GM18951 (cell line): Measurements from ENCODE around the gene CNOT6L.

Experiments
- POLR2A ChIP-seq: IDR thresholded peaks from 4 replicates; pipeline ENCODE4 v1.6.1; 2011; ENCODE audit warnings: mild to moderate bottlenecking; ENCODE audit not compliant: insufficient read length, insufficient read depth; ENCODE audit errors: extremely low read depth
- in situ Hi-C: fragments of 300-500 bp; cut with MboI; formaldehyde crosslinking; loops from one replicate; pipeline ENCODE4 v1.12.0; 2022; ENCODE audit warnings: low sequenced_read_pairs, mixed read lengths, inconsistent platforms; ENCODE audit not compliant: unreplicated experiment

The CNOT6L gene

DNA sequence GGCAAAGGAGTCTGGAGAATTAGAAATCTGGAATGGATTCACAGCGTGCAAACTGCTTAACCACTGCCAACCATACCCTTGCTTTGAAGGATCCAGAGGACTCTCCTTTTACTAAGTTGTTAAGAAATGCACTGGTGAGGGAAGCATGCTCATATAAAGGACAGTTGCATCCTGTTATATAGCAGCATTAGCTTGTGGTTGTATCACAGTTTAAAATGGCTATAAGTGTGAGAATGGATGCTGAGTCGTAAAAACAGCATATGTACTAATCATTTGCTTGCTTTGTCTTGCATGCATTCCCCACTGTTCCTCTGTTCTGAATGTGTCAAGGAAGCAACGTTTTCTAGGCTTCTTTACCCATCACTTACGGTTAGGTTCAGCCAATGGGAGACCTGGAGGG lies 112.5 kb downstream of the CNOT6L start:
- no peak for TF ChIP-seq POLR2A
- in situ Hi-C loops: no loop called here

DNA sequence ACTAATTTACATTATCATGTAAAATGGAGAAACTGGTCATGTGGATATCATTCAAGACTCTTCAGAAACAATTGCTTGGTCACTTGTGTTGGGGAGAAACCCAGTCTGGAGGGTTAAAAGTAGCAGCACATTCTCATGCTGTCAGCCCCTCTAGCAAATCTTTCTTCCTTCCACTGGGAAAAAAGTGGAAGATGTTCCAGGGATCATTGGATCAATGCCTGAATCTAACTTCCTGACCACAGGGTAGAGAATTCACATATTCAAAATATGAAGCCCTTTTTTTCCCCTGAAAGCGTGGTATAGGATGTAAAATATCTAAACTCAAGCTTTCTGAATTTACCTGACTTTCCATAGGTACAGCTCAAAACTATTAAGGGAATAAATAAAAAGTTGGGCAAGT lies 115.5 kb downstream of the CNOT6L start:
- no peak for TF ChIP-seq POLR2A
- in situ Hi-C loops: no loop called here

DNA sequence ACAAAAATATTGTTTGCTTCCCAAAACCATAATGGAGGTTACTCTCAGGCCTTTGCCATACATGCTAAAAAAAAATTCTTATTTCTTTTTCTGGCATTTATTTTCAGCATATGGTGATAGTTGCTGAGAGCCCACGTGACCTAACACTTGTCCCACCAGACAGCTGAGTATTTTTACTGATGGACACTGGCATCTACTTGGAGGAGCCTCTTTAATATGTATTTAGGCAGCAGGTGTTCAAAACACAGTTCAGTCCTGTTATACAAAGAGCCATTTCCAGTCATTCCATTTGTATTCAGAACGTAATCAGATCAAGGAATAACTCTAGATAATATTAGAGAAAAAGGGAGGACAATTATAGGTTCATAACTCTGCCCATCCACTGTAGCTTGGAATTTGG lies 118.0 kb downstream of the CNOT6L start:
- in situ Hi-C loops: no loop called here

DNA sequence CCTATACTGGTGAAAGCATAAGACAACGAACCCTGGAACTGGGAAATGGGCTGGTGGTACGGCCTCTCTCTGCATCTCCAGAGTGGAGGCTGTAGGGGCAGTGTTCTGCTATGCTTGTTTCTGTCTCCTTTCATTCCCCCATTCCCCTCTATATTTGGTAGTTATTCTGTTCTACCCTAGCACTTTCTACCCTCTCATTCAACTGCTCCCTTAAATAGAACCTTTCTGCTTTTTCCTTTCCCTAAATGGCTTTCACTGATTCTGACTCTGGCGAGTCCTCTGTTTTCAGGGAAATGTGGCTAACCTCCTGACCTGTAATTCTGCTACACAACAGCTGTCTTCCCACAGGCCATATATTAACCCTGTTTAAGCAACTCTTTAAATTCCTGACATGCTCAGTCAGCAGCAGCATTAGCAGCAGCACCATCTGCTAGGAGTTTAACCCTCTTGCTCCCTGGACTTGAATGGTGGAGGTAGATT lies 119.4 kb downstream of the CNOT6L start:
- TF ChIP-seq POLR2A: no peak
- in situ Hi-C loops: no loop called here

More for the DNA sequence above, 118.0 kb downstream of the CNOT6L start:
- TF ChIP-seq POLR2A: no peak

DNA sequence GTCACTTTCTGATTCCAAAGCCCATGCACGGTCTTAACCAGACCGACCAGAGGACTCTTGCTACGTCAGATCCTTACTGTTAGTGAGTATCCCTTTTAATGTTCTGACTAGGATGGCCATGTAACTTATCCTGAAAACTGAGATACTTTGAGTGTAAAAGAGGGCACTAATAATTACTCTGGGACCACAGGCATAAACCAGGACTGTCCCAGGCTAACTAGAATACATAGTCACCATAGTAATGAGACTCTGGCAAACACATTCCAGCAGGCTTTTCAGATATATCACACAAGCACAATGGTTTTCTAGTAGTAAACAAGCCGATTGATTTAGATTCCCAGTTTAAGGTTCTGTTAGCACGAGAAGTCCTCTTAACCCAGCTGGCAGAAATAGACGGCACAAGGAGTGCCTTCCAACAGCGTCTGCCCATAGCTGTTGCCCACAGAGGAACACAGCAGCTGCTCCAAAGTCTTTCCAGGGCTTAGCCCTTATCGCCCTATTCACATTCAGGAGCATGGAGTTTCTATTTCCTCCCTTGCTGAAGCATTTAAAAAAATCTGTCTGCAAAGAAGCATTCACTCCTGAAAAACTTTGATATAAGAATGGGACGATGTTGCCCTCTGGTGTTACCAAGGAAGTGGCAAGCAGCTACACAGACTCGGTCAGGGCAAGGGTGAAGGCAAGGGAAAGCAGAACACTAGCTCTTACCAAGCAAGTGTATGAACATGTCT lies 121.1 kb downstream of the CNOT6L start:
- in situ Hi-C loops: no loop called here
- no peak for TF ChIP-seq POLR2A

DNA sequence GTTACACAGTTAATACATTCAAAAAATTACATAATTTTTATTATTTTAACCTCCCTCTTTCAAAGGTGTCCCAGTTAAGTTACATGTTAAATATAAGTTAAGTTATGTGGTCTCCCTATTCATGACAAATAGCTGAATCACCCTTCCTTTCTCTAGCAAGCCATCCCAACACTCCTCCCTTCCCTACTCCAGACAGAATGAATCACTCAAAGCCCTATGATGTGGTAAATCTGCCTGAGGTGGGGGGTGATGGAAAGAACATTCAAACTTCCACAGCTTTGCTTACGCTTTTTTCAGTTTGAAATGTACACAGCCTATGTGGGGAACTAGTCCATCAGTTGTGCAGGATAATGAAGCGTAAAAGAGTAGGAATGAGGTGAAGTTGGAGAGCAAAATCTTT lies 123.4 kb downstream of the CNOT6L start:
- in situ Hi-C loops: no loop called here

DNA sequence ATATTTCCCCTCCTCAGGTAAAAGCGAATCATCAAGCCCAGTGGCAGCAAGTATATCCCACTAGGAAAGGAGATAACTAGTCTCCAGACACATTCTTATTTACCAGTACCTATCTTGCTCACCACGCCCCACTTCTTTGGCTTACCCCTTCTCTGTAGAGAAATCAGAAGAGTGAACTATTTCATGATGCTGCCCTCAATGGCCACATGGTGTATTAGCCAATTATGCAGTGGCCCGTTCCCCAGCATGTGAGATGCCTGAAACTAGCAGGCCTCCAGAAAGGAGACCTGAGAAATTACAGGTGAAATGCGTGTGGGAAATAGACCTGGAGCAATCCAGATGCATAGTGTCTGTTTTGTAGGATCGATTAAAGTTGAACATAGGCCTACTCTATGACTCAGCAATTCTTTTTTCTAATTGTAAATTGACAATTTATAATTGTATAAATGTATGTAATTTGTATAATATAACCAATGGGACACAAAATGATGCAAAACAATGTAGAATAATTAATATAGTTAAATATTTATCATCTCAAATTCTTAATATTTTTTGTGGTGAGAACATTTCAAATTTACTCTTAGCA lies 126.2 kb downstream of the CNOT6L start:
- in situ Hi-C loops: no loop called here
- no peak for TF ChIP-seq POLR2A

More for the DNA sequence above, 123.4 kb downstream of the CNOT6L start:
- TF ChIP-seq POLR2A: no peak

DNA sequence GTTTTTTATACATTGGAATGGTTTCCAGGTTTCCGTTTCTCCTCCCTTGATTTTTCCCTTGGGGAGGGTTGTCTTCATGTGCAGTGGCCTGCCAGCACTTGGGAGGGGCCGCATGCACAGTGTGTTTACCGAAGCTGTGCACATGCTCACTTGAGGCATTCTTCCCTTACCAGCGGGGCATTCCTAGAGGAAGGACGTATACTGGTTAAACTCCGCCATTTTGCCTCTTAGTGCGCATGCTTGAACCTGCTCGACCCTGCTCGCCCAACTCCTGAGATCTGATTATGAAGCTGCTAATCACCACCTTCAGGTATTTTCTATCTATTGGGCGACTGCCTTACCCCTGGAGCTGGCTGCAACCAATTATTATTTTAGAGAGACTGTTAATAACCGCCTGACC lies 137.4 kb downstream of the CNOT6L start:
- in situ Hi-C loops: no loop called here
- TF ChIP-seq POLR2A: no peak

DNA sequence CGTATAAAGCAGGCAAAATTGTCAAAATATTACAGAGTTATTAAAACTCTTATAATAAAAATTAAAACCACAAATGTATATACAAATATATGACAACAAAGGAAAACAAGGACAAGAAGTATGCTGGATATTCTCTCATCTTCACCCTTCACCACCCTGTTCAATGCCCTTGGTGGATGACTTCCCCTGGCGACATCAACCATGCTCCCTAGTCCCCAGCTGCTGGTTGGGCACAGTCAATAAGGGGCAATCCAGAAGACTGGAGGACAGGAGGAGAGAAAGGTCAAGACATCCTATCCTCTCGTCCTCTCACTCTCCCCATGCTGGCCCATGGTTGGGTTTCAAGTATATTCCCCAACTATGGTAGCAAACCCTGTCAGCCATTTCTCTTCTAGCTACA lies 142.3 kb downstream of the CNOT6L start:
- in situ Hi-C loops: no loop called here

DNA sequence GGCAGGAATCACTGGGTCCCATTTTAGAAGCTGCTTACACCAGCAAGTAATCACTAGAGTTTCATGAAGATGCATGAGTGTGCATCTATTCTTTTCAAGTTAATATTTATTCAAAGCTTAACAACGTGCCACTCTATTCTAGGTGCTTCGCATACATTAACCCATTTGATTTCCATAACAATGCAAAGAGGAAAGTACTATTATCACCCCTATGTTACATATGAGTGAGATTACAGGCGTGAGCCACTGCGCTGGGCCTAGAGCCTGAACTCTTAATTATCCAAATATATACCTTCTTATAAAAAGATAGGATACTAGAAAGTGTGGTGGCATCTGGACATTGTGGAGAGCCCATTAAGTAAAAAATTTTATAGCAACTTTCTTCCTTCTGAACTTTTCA lies 148.1 kb downstream of the CNOT6L start:
- in situ Hi-C loops: no loop called here
- no peak for TF ChIP-seq POLR2A

More for the DNA sequence above, 142.3 kb downstream of the CNOT6L start:
- TF ChIP-seq POLR2A: no peak

DNA sequence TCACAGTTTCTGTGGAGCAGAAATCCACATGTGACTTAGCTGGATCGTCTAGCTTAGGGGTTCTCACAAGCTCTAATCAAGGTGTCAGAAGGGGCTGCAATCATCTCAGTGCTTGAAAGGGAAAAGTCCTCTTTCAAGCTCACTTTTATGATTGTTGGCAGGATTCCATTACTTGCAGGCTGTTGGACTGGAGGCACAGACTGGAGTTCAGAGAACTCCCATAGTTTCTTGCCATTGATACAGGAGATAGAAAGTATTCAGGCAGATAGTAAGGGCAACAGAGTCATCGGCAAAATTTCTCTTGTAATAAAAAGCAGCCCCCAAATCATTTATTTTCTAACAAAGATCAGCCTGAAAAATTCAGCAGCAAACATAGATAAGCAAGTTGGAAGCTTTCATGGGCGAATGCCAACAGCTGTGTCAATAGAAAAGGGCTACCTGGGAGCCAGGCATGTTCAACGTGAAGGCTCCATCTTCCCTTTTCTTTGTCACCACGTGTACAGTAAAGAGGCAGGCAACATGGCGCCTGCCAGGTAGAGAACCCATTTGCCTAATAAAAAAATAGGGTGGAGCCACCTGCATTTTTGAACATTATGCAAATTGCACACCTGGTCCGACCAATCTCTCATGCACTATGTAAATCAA lies 149.1 kb downstream of the CNOT6L start:
- in situ Hi-C loops: no loop called here
- TF ChIP-seq POLR2A: no peak

DNA sequence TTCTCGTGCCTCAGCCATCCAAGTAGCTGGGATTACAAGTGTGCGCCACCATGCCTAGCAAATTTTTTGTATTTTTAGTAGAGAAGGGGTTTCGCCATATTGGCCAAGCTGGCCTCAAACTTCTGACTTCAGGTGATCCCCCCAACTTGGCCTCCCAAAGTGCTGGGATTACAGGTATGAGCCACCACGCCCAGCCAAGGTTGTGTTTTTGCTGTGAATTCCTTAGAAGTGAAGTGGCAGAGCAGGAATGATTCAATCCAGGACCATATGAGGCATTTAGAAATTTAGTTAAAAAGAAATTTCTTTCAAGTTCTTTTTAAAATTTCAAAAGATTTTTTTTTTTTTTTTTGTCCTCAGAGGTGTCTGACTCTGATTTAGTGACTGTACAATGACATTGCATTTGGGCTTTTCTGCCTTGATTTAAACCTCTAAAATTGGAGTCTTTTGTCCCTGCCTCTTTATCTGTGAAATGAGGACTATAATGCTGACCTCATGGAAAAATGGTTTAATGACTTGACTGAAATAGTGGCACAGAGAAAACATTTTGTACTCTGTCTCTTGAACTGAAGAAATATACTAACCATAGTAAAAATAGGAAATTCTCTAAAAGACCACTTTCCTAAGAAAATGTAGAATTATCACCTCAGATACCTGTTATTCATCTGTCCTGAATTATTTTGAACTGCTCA lies 153.6 kb downstream of the CNOT6L start:
- TF ChIP-seq POLR2A: no peak
- in situ Hi-C loops: no loop called here
